ENCODE measurements around the gene ZNF410. TPM values are rescaled to one million over a fixed set of nuclear protein-coding genes. Genes with fewer than 3 reads are reported as not detected.

The ZNF410 gene
- total and polyA plus RNA-seq, 2 of the 13 experiments (the other 11 are each of a cell fraction or from before 2014, with no cell fraction given), result 19.2 to 44.3 TPM

DNA sequence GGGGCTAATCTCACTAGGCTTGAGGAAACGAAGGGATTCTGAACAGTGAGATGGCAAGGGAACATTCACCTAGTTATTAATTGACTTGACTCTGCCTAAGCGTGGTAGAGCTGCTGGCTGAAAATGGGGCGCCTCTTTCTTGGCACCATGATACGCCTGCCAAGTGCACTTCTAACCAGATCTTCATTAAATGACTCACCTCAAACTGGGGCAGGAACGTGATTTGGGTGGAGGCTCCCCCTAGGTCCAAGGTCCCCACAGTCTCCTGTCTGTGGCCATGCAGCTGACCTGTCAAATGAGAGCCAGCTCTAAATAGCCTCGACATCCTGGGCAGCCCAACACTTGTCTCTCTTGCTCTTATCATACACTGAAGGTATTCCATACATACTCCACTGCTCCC lies 89.5 kb downstream of the ZNF410 start (continued):
- TF ChIP-seq, protein P1, sequence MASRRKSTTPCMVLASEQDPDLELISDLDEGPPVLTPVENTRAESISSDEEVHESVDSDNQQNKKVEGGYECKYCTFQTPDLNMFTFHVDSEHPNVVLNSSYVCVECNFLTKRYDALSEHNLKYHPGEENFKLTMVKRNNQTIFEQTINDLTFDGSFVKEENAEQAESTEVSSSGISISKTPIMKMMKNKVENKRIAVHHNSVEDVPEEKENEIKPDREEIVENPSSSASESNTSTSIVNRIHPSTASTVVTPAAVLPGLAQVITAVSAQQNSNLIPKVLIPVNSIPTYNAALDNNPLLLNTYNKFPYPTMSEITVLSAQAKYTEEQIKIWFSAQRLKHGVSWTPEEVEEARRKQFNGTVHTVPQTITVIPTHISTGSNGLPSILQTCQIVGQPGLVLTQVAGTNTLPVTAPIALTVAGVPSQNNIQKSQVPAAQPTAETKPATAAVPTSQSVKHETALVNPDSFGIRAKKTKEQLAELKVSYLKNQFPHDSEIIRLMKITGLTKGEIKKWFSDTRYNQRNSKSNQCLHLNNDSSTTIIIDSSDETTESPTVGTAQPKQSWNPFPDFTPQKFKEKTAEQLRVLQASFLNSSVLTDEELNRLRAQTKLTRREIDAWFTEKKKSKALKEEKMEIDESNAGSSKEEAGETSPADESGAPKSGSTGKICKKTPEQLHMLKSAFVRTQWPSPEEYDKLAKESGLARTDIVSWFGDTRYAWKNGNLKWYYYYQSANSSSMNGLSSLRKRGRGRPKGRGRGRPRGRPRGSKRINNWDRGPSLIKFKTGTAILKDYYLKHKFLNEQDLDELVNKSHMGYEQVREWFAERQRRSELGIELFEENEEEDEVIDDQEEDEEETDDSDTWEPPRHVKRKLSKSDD (CRISPR knock-in tag; IDR thresholded peaks at IDR 0.05; ENCODE audit: low read depth), result no peak
- TF ChIP-seq MYNN (CRISPR knock-in tag; IDR thresholded peaks at IDR 0.05; ENCODE audit: low read depth), result no peak
- TF ChIP-seq RORA (CRISPR knock-in tag; IDR thresholded peaks at IDR 0.05), result no peak
- TF ChIP-seq, protein P2, sequence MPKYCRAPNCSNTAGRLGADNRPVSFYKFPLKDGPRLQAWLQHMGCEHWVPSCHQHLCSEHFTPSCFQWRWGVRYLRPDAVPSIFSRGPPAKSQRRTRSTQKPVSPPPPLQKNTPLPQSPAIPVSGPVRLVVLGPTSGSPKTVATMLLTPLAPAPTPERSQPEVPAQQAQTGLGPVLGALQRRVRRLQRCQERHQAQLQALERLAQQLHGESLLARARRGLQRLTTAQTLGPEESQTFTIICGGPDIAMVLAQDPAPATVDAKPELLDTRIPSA (CRISPR knock-in tag; IDR thresholded peaks at IDR 0.05; ENCODE audit: borderline replicate concordance), result no peak
- no peak for TF ChIP-seq YY1 (IDR thresholded peaks at IDR 0.05; ENCODE audit: insufficient read depth, insufficient replicate concordance, low read depth, low read length)
- TF ChIP-seq ZNF30 (CRISPR knock-in tag; IDR thresholded peaks at IDR 0.05), result no peak
- TF ChIP-seq, protein P3, sequence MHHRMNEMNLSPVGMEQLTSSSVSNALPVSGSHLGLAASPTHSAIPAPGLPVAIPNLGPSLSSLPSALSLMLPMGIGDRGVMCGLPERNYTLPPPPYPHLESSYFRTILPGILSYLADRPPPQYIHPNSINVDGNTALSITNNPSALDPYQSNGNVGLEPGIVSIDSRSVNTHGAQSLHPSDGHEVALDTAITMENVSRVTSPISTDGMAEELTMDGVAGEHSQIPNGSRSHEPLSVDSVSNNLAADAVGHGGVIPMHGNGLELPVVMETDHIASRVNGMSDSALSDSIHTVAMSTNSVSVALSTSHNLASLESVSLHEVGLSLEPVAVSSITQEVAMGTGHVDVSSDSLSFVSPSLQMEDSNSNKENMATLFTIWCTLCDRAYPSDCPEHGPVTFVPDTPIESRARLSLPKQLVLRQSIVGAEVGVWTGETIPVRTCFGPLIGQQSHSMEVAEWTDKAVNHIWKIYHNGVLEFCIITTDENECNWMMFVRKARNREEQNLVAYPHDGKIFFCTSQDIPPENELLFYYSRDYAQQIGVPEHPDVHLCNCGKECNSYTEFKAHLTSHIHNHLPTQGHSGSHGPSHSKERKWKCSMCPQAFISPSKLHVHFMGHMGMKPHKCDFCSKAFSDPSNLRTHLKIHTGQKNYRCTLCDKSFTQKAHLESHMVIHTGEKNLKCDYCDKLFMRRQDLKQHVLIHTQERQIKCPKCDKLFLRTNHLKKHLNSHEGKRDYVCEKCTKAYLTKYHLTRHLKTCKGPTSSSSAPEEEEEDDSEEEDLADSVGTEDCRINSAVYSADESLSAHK (CRISPR knock-in tag; IDR thresholded peaks at IDR 0.05; ENCODE audit: borderline replicate concordance), result no peak
- TF ChIP-seq NBN (conservative IDR thresholded peaks at IDR 0.05), result no peak
- TF ChIP-seq ZBTB7B (CRISPR knock-in tag; IDR thresholded peaks at IDR 0.05), result no peak
- TF ChIP-seq, protein P4, sequence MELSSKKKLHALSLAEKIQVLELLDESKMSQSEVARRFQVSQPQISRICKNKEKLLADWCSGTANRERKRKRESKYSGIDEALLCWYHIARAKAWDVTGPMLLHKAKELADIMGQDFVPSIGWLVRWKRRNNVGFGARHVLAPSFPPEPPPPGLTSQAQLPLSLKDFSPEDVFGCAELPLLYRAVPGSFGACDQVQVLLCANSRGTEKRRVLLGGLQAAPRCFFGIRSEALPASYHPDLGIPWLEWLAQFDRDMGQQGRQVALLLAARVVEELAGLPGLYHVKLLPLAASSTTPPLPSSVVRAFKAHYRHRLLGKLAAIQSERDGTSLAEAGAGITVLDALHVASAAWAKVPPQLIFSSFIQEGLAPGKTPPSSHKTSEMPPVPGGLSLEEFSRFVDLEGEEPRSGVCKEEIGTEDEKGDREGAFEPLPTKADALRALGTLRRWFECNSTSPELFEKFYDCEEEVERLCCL (CRISPR knock-in tag; IDR thresholded peaks at IDR 0.05; ENCODE audit: borderline replicate concordance), result no peak

Data from HepG2 (cell line).